K562 (cell line): ENCODE data around the gene FADD. TPM values are rescaled to one million over a fixed set of nuclear protein-coding genes. Genes with fewer than 3 reads are reported as not detected.

ENCODE experiments used
- ATAC-seq: fragments of 200-7000 bp; cut with Tn5 transposase; 3 replicates; pipeline ENCODE4 v1.9.1; 2020; ENCODE audit warnings: moderate library complexity
- BruUV-seq: library from RNA; stranded (reverse); fragments of 400-500 nt; replicated peaks from 2 replicates; lab custom pipeline; 2021; lab: Mats Ljungman, UMichigan
- CTCF ChIA-PET: fragments of 300-600 bp; formaldehyde crosslinking; extraction: SDS; loops from one replicate; lab custom pipeline; 2021; ENCODE audit warnings: low intra/inter-chr PET ratio; lab: Yijun Ruan, JAX
- POLR2A ChIA-PET: fragments of 300-600, 350-650 bp; sonication (Branson Sonifier 250); formaldehyde crosslinking; extraction: SDS; loops from one replicate; lab custom pipeline; 2021; ENCODE audit warnings: antibody characterized with exemption, inconsistent platforms; lab: Yijun Ruan, JAX
- DNase-seq, 4 experiments: peaks; one replicate each; pipeline versions ENCODE4 v3.0.0 to v3.0.0-alpha.2; 2011 to 2018; ENCODE audit warnings: low spot score in 3 of 4, mixed read lengths in 3 of 4; ENCODE audit errors: extremely low read depth in 1 of 4
- FAIRE-seq: peaks from 2 replicates; lab custom pipeline; 2011; peaks lifted over from hg19 to GRCh38; lab: Jason Lieb, UNC
- H2AFZ ChIP-seq: 2 replicates; pipeline ENCODE4 v1.6.0; 2011; ENCODE audit warnings: low read depth, low read length, control low read depth, inconsistent platforms
- H3K27ac ChIP-seq: fragments of 200-600 bp; 3 replicates; pipeline ENCODE4 v1.8.0; 2011; ENCODE audit warnings: low read depth, mild to moderate bottlenecking, control low read depth, inconsistent platforms, low read length, moderate library complexity, mixed read lengths; ENCODE audit errors: extremely low read depth
- H3K27me3 ChIP-seq, 2 experiments: fragments of 300-600 bp in 1 of 2; 2 replicates in 1 of 2; 3 replicates in 1 of 2; pipeline versions ENCODE4 v1.6.0 to v1.8.0; 2011; ENCODE audit warnings: inconsistent platforms in 2 of 2, low read length in 2 of 2, mild to moderate bottlenecking in 1 of 2, mixed read lengths in 1 of 2, moderate library complexity in 1 of 2; ENCODE audit not compliant: control insufficient read depth in 2 of 2, insufficient read depth in 2 of 2
- H3K36me3 ChIP-seq: fragments of 300-600 bp; 3 replicates; pipeline ENCODE4 v1.8.0; 2011; ENCODE audit warnings: mild to moderate bottlenecking, low read length, inconsistent platforms; ENCODE audit not compliant: control insufficient read depth, insufficient read depth
- H3K4me1 ChIP-seq, 2 experiments: fragments of 200-600 bp in 1 of 2; replicated peaks in 1 of 2; 2 replicates in 1 of 2; 3 replicates in 1 of 2; pipeline versions ENCODE4 v1.5.1 to v1.8.0; 2011; ENCODE audit warnings: inconsistent platforms in 2 of 2, low read length in 2 of 2, mild to moderate bottlenecking in 1 of 2, mixed read lengths in 1 of 2, moderate library complexity in 1 of 2; ENCODE audit not compliant: control insufficient read depth in 2 of 2, insufficient read depth in 2 of 2
- H3K4me2 ChIP-seq: 2 replicates; pipeline ENCODE4 v1.6.1; 2011; ENCODE audit warnings: low read length, control low read depth, inconsistent platforms, mixed read lengths; ENCODE audit not compliant: insufficient read depth
- H3K4me3 ChIP-seq: fragments of 200-600 bp; sonication (generic), shearing (Covaris generic); 2 replicates; pipeline ENCODE4 v1.5.1; 2016; ENCODE audit warnings: control low read depth, inconsistent platforms
- H3K79me2 ChIP-seq: fragments of 200-600 bp; 3 replicates; pipeline ENCODE4 v1.8.0; 2011; ENCODE audit warnings: low read length, inconsistent platforms; ENCODE audit not compliant: control insufficient read depth, insufficient read depth
- H3K9ac ChIP-seq, 2 experiments: 2 replicates each; pipeline versions ENCODE4 v1.6.0 to v1.6.1; 2011; ENCODE audit warnings: low read depth in 2 of 2, low read length in 2 of 2, control low read depth in 1 of 2, inconsistent platforms in 1 of 2, mild to moderate bottlenecking in 1 of 2, mixed read lengths in 1 of 2; ENCODE audit not compliant: insufficient read depth in 1 of 2
- H3K9me1 ChIP-seq: one replicate; pipeline ENCODE4 v1.6.0; 2011; ENCODE audit warnings: inconsistent platforms, mild to moderate bottlenecking, low read length, moderate library complexity; ENCODE audit not compliant: control insufficient read depth, insufficient read depth
- H3K9me3 ChIP-seq: replicated peaks from 2 replicates; pipeline ENCODE4 v1.5.1; 2011; ENCODE audit warnings: low read depth, low read length, inconsistent platforms; ENCODE audit not compliant: control insufficient read depth, insufficient read depth
- H4K20me1 ChIP-seq: replicated peaks from 2 replicates; pipeline ENCODE4 v1.6.1; 2011; ENCODE audit warnings: low read length, inconsistent platforms, mixed read lengths; ENCODE audit not compliant: control insufficient read depth, insufficient read depth
- ARID3B ChIP-seq: fragments of 250-450 bp; sonication (Bioruptor Pico); IDR thresholded peaks from 2 replicates; pipeline ENCODE4 v1.4.0; 2020; ENCODE audit warnings: borderline replicate concordance
- DNMT1 ChIP-seq: fragments of 450-650 bp; IDR thresholded peaks from 2 replicates; pipeline ENCODE4 v1.6.1; 2016; ENCODE audit warnings: antibody characterized with exemption, mild to moderate bottlenecking
- ETV1 ChIP-seq: fragments of 450-650 bp; conservative IDR thresholded peaks from 2 replicates; pipeline ENCODE4 v1.6.1; 2016; ENCODE audit warnings: missing genetic modification characterization, control low read depth, low read depth, missing compliant biosample characterization
- HDGF ChIP-seq: fragments of 450-650 bp; IDR thresholded peaks from 2 replicates; pipeline ENCODE4 v1.6.1; 2016
- KDM1A ChIP-seq, 2 experiments: fragments of 450-650 bp; IDR thresholded peaks; 2 replicates each; pipeline ENCODE4 v1.6.1; 2016; ENCODE audit warnings: mild to moderate bottlenecking in 2 of 2
- NFATC3 ChIP-seq: fragments of 450-650 bp; IDR thresholded peaks from 2 replicates; pipeline ENCODE4 v1.6.1; 2017; ENCODE audit warnings: mild to moderate bottlenecking
- NR4A1 ChIP-seq, 2 experiments: fragments of 250-450 bp in 1 of 2; fragments of 450-650 bp in 1 of 2; sonication (Bioruptor Pico) in 1 of 2; IDR thresholded peaks; 2 replicates each; pipeline versions ENCODE4 v1.4.0 to v1.6.1; 2016 to 2020; ENCODE audit warnings: mild to moderate bottlenecking in 2 of 2, missing compliant biosample characterization in 1 of 2, missing genetic modification characterization in 1 of 2, moderate library complexity in 1 of 2
- POLR3G ChIP-seq: IDR thresholded peaks from 2 replicates; pipeline ENCODE4 v1.6.1; 2011; ENCODE audit not compliant: insufficient read length, insufficient replicate concordance; ENCODE audit errors: extremely low read depth
- STAT5B ChIP-seq: fragments of 250-450 bp; sonication (Bioruptor Pico); IDR thresholded peaks from 2 replicates; pipeline ENCODE4 v1.8.0; 2021; ENCODE audit warnings: mild to moderate bottlenecking, inconsistent platforms
- TEAD2 ChIP-seq: fragments of 450-650 bp; IDR thresholded peaks from 2 replicates; pipeline ENCODE4 v1.6.1; 2016; ENCODE audit warnings: missing genetic modification characterization, control low read depth, missing compliant biosample characterization
- XRCC3 ChIP-seq: fragments of 450-650 bp; IDR thresholded peaks from 2 replicates; pipeline ENCODE4 v1.6.1; 2017; ENCODE audit warnings: mild to moderate bottlenecking, moderate library complexity
- ZBTB2 ChIP-seq: fragments of 450-650 bp; IDR thresholded peaks from 2 replicates; pipeline ENCODE4 v1.6.1; 2016; ENCODE audit warnings: antibody characterized with exemption
- ZKSCAN8 ChIP-seq: fragments of 200-800 bp; sonication (Bioruptor generic); IDR thresholded peaks from 2 replicates; pipeline ENCODE4 v1.6.1; 2016; ENCODE audit warnings: missing genetic modification characterization, missing compliant biosample characterization
- ZNF507 ChIP-seq: conservative IDR thresholded peaks from 2 replicates; pipeline ENCODE4 v1.6.1; 2017; ENCODE audit warnings: missing genetic modification characterization, missing compliant biosample characterization
- WGBS: fragments of 100-300 bp; shearing (Covaris generic); methylation state at CpG from one replicate; pipeline ENCODE4 v1.1.6; 2016; ENCODE audit warnings: low coverage, mixed read lengths; ENCODE audit not compliant: insufficient coverage; ENCODE audit errors: missing lambda C conversion rate; 5-methylcytosine and 5-hydroxymethylcytosine counted together
- in situ Hi-C: fragments of 300-500 bp; cut with MboI; formaldehyde crosslinking; loops from 4 replicates; pipeline ENCODE4 v1.15.0; 2018; ENCODE audit warnings: inconsistent platforms, mixed read lengths
- intact Hi-C: fragments of 100-400 bp; cut with micrococcal nuclease; formaldehyde crosslinking; loops from 2 replicates; pipeline ENCODE4 v1.14.2; 2022
- polyA plus RNA-seq, 8 experiments: library from polyadenylated mRNA; depleted of rRNA in 4 of 8; stranded (reverse) in 5 of 8; unstranded in 3 of 8; fragments of >200 nt; fragmentation: Nextera tagmentation in 2 of 8; fragmentation: Illumina TruSeq in 1 of 8; extraction: Ambion mirVana in 2 of 8; extraction: Trizol in 1 of 8; gene quantifications; 2 replicates each; pipeline versions ENCODE4 v1.2.1 to v1.2.3, GENCODE V29; 2011 to 2014; ENCODE audit warnings: inconsistent platforms in 1 of 8, missing spikeins in 1 of 8
- total RNA-seq, 7 experiments: library from RNA; depleted of rRNA in 6 of 7; stranded (reverse); fragments of >200 nt in 6 of 7; fragmentation: Illumina TruSeq in 2 of 7; extraction: Trizol in 2 of 7; gene quantifications; 2 replicates each; pipeline versions ENCODE4 v1.2.1 to v1.2.3, GENCODE V29; 2011 to 2021; ENCODE audit warnings: low replicate concordance in 1 of 7

FADD gene
- total and polyA plus RNA-seq, 9 of the 15 experiments (the other 6 are each of a cell fraction or from before 2014, with no cell fraction given) = 0.29 to 26.9 (median 20.4) TPM

- intact Hi-C loops (no loop called here), in situ Hi-C loops (no loop called here)
- no peak overlapping the region for H3K4me3 ChIP-seq
- H3K4me2 ChIP-seq = no peak overlapping the region
- no peaks in the 10 kb centered on the region for H3K9me3 ChIP-seq
- H3K4me1 ChIP-seq = peaks cover 0 to 10% of the 10 kb centered on the region in 2 experiments; a peak in 2 of 5 replicates
- no TSS peak for BruUV-seq
- H3K9ac ChIP-seq = no peak overlapping the region
- H3K36me3 ChIP-seq = no peaks in the 10 kb centered on the region
- WGBS = 0% methylated on average over 6 of the region's 6 CpGs
- no peaks in the 10 kb centered on the region for H3K9me1 ChIP-seq
- FAIRE-seq (no peak), ATAC-seq (no peak), DNase-seq (no peak)
- ChIA-PET CTCF (no interaction called here), POLR2A (no interaction called here)
- H4K20me1 ChIP-seq = peaks cover 20% of the 10 kb centered on the region
- H3K27me3 ChIP-seq = peaks cover 30 to 77% of the 10 kb centered on the region in 2 experiments
- no peaks in the 10 kb centered on the region for H3K79me2 ChIP-seq
- H2AFZ ChIP-seq = no peak overlapping the region
- H3K27ac ChIP-seq = no peak overlapping the region
- TF ChIP-seq ZKSCAN8 (CRISPR knock-in tag) (0 out of 2 replicates have a peak, but pooled peaks have one; percentile 75), NR4A1 (CRISPR knock-in tag; IDR thresholded peaks at IDR 0.05) (no peak), NR4A1 (tag; IDR thresholded peaks at IDR 0.05) (no peak), HDGF (no peak)
Measured at GRCh38 chr11:70168405-70168754, 34.7 kb upstream of the FADD start.

GRCh38 chr11:70169127-70169526 is 34.0 kb upstream of the FADD start:
- CTCF ChIA-PET = no interaction called here

More at GRCh38 chr11:70169127-70169526, 34.0 kb upstream of the FADD start:
- no peak overlapping the region for H2AFZ ChIP-seq
- H4K20me1 ChIP-seq = peaks cover 20% of the 10 kb centered on the region
- in situ Hi-C loops = no loop called here
- TF ChIP-seq XRCC3 (no peak), TEAD2 (tag) (no peak), ZBTB2 (no peak), ETV1 (tag) (no peak), KDM1A (IDR thresholded peaks at IDR 0.05) (no peak), STAT5B (CRISPR knock-in tag) (no peak), ARID3B (CRISPR knock-in tag) (no peak), DNMT1 (no peak), NFATC3 (no peak), ZNF507 (tag) (no peak), POLR3G (no peak)
- TF ChIP-seq, all 486 proteins: peak for 0
- no TSS peak for BruUV-seq
- no peaks in the 10 kb centered on the region for H3K9me1 ChIP-seq
- DNase-seq (no peak), FAIRE-seq (no peak), ATAC-seq (no peak)
- no peak overlapping the region for H3K4me3 ChIP-seq
- 2% methylated on average over 9 of the region's 11 CpGs for WGBS
- POLR2A ChIA-PET = interaction anchor here (0.5 kb wide), 1 partner anchor 285 kb away, joined by 3 read pairs; no protein-coding TSS in a partner anchor
- H3K79me2 ChIP-seq = no peaks in the 10 kb centered on the region
- no peaks in the 10 kb centered on the region for H3K9me3 ChIP-seq
- no peak overlapping the region for H3K9ac ChIP-seq
- H3K27ac ChIP-seq = no peak overlapping the region
- intact Hi-C loops = no loop called here
- H3K27me3 ChIP-seq = peaks cover 30 to 70% of the 10 kb centered on the region in 2 experiments
- peaks cover 0 to 10% of the 10 kb centered on the region in 2 experiments; a peak in 2 of 5 replicates for H3K4me1 ChIP-seq
- H3K4me2 ChIP-seq = no peak overlapping the region
- no peaks in the 10 kb centered on the region for H3K36me3 ChIP-seq
